ENCODE results near the gene LILRA2. TPM values are rescaled to one million over a fixed set of nuclear protein-coding genes. Genes with fewer than 3 reads are reported as not detected.
"Not testable (repeated sequence)": the region's sequence is repeated elsewhere in the genome, so short reads cannot be mapped to it uniquely, and the experiment has no call there.

Gene LILRA2
- total RNA-seq, 1 donor = not detected

GRCh38 chr19:54560881-54561385 lies 12.7 kb upstream of the LILRA2 start:
- H3K4me3 ChIP-seq (ENCODE audit: low read depth, low read length) = no peak overlapping the region
- TF ChIP-seq CTCF (IDR thresholded peaks at IDR 0.05; ENCODE audit: insufficient read depth, low read depth, low read length) = no peak
- no peak for DNase-seq (ENCODE audit: low read depth)

- H3K4me3 ChIP-seq (ENCODE audit: low read depth, low read length) = no peak overlapping the region
- no peak for DNase-seq (ENCODE audit: low read depth)
- no peak for TF ChIP-seq CTCF (IDR thresholded peaks at IDR 0.05; ENCODE audit: insufficient read depth, low read depth, low read length)
Measured at GRCh38 chr19:54561840-54562239, 11.8 kb upstream of the LILRA2 start.

- not testable (repeated sequence) for H3K4me3 ChIP-seq (ENCODE audit: low read depth, low read length); DNase-seq (ENCODE audit: low read depth)
Measured at GRCh38 chr19:54563206-54563605, 10.4 kb upstream of the LILRA2 start.

- DNase-seq (ENCODE audit: low read depth) = no peak
- no peak overlapping the region for H3K4me3 ChIP-seq (ENCODE audit: low read depth, low read length)
- no peak for TF ChIP-seq CTCF (IDR thresholded peaks at IDR 0.05; ENCODE audit: insufficient read depth, low read depth, low read length)
Measured at GRCh38 chr19:54570316-54570715, 3.3 kb upstream of the LILRA2 start.

- H3K4me3 ChIP-seq (ENCODE audit: low read depth, low read length); DNase-seq (ENCODE audit: low read depth): not testable (repeated sequence)
Measured at GRCh38 chr19:54571715-54572615, 1.6 kb upstream of the LILRA2 start.

GRCh38 chr19:54572696-54573311 lies 786 bp upstream of the LILRA2 start:
- TF ChIP-seq CTCF (IDR thresholded peaks at IDR 0.05; ENCODE audit: insufficient read depth, low read depth, low read length) = no peak
- no peak overlapping the region for H3K4me3 ChIP-seq (ENCODE audit: low read depth, low read length)
- DNase-seq (ENCODE audit: low read depth) = no peak

- no peak for DNase-seq (ENCODE audit: low read depth)
- no peak for TF ChIP-seq CTCF (IDR thresholded peaks at IDR 0.05; ENCODE audit: insufficient read depth, low read depth, low read length)
Measured at GRCh38 chr19:54574051-54574450, 461 bp downstream of the LILRA2 start.

More at GRCh38 chr19:54574051-54574450, 461 bp downstream of the LILRA2 start:
- H3K4me3 ChIP-seq (ENCODE audit: low read depth, low read length) = no peak overlapping the region

Data from fibroblast of villous mesenchyme (primary cell).